ENCODE measurements around the gene PKHD1. TPM values are rescaled to one million over a fixed set of nuclear protein-coding genes. Genes with fewer than 3 reads are reported as not detected.

The PKHD1 gene
- total and polyA plus RNA-seq, 2 experiments from 2014 or later, result 0.47 to 3.3 TPM

GRCh38 chr6:51972659-51973058, 114.8 kb downstream of the PKHD1 start:
- 62% methylated on average over 3 of the region's 3 CpGs for WGBS (ENCODE audit: low lambda C conversion rate, missing lambda C conversion rate)
- Histone ChIP-seq H3K36me3 (replicated peaks; ENCODE audit: insufficient read depth, low read depth) (no peaks in the 10 kb centered on the region), H3K27ac (no peak overlapping the region), H3K9me2 (replicated peaks; ENCODE audit: insufficient read depth) (no peaks in the 10 kb centered on the region), H2AFZ (no peak overlapping the region), H3K4me2 (no peak overlapping the region), H3K4me3 (no peak overlapping the region), H3K27me3 (no peaks in the 10 kb centered on the region), H3K79me2 (no peaks in the 10 kb centered on the region), H3K4me1 (ENCODE audit: insufficient read depth) (no peaks in the 10 kb centered on the region), H3K9me3 (ENCODE audit: low read depth) (no peaks in the 10 kb centered on the region), H4K20me1 (ENCODE audit: insufficient read depth, poor library complexity, severe bottlenecking) (no peaks in the 10 kb centered on the region)
- TF ChIP-seq EZH2 (IDR thresholded peaks at IDR 0.05; ENCODE audit: borderline replicate concordance), result no peak
- no peak for TF ChIP-seq EZH2phosphoT487 (IDR thresholded peaks at IDR 0.05; ENCODE audit: low read depth, severe bottlenecking, unreplicated experiment)
- no peak for DNase-seq (ENCODE audit: low spot score)

GRCh38 chr6:51968265-51968664, 119.1 kb downstream of the PKHD1 start:
- no peak for DNase-seq (ENCODE audit: low spot score)
- H3K4me1 ChIP-seq (ENCODE audit: insufficient read depth), result no peaks in the 10 kb centered on the region
- H3K27me3 ChIP-seq, result no peaks in the 10 kb centered on the region
- no peaks in the 10 kb centered on the region for H3K79me2 ChIP-seq
- H3K4me2 ChIP-seq, result no peak overlapping the region
- no peak overlapping the region for H2AFZ ChIP-seq
- H3K4me3 ChIP-seq, result no peak overlapping the region
- H3K9me2 ChIP-seq (replicated peaks; ENCODE audit: insufficient read depth), result no peaks in the 10 kb centered on the region
- H4K20me1 ChIP-seq (ENCODE audit: insufficient read depth, poor library complexity, severe bottlenecking), result no peaks in the 10 kb centered on the region
- H3K9me3 ChIP-seq (ENCODE audit: low read depth), result no peaks in the 10 kb centered on the region
- H3K27ac ChIP-seq, result no peak overlapping the region
- H3K36me3 ChIP-seq (replicated peaks; ENCODE audit: insufficient read depth, low read depth), result no peaks in the 10 kb centered on the region
- 88% methylated on average over 2 of the region's 2 CpGs for WGBS (ENCODE audit: low lambda C conversion rate, missing lambda C conversion rate)
- TF ChIP-seq EZH2phosphoT487 (IDR thresholded peaks at IDR 0.05; ENCODE audit: low read depth, severe bottlenecking, unreplicated experiment), result no peak
- TF ChIP-seq EZH2 (IDR thresholded peaks at IDR 0.05; ENCODE audit: borderline replicate concordance), result no peak
- TF ChIP-seq CTCF (IDR thresholded peaks at IDR 0.05; ENCODE audit: poor library complexity), result no peak

- Histone ChIP-seq H3K9me3 (ENCODE audit: low read depth) (no peaks in the 10 kb centered on the region), H3K4me2 (no peak overlapping the region), H2AFZ (no peak overlapping the region), H3K79me2 (no peaks in the 10 kb centered on the region), H3K27me3 (no peaks in the 10 kb centered on the region), H3K27ac (no peak overlapping the region), H3K4me1 (ENCODE audit: insufficient read depth) (no peaks in the 10 kb centered on the region), H3K4me3 (no peak overlapping the region), H4K20me1 (ENCODE audit: insufficient read depth, poor library complexity, severe bottlenecking) (no peaks in the 10 kb centered on the region), H3K36me3 (replicated peaks; ENCODE audit: insufficient read depth, low read depth) (no peaks in the 10 kb centered on the region), H3K9me2 (replicated peaks; ENCODE audit: insufficient read depth) (no peaks in the 10 kb centered on the region)
- TF ChIP-seq EZH2phosphoT487 (IDR thresholded peaks at IDR 0.05; ENCODE audit: low read depth, severe bottlenecking, unreplicated experiment) (no peak), CTCF (IDR thresholded peaks at IDR 0.05; ENCODE audit: poor library complexity) (no peak), EZH2 (IDR thresholded peaks at IDR 0.05; ENCODE audit: borderline replicate concordance) (no peak)
- no peak for DNase-seq (ENCODE audit: low spot score)
- WGBS (ENCODE audit: low lambda C conversion rate, missing lambda C conversion rate), result 34% methylated on average over 3 of the region's 3 CpGs
These were observed 122.1 kb downstream of the PKHD1 start for GRCh38 chr6:51965222-51965801.

GRCh38 chr6:51963980-51964379, 123.4 kb downstream of the PKHD1 start:
- 67% methylated on average over 4 of the region's 4 CpGs for WGBS (ENCODE audit: low lambda C conversion rate, missing lambda C conversion rate)
- Histone ChIP-seq H3K9me2 (replicated peaks; ENCODE audit: insufficient read depth) (no peaks in the 10 kb centered on the region), H3K27ac (no peak overlapping the region), H3K27me3 (no peaks in the 10 kb centered on the region), H3K36me3 (replicated peaks; ENCODE audit: insufficient read depth, low read depth) (no peaks in the 10 kb centered on the region), H3K79me2 (no peaks in the 10 kb centered on the region), H3K4me1 (ENCODE audit: insufficient read depth) (no peaks in the 10 kb centered on the region), H2AFZ (no peak overlapping the region), H3K9me3 (ENCODE audit: low read depth) (no peaks in the 10 kb centered on the region), H4K20me1 (ENCODE audit: insufficient read depth, poor library complexity, severe bottlenecking) (no peaks in the 10 kb centered on the region), H3K4me3 (no peak overlapping the region), H3K4me2 (no peak overlapping the region)
- no peak for TF ChIP-seq EZH2phosphoT487 (IDR thresholded peaks at IDR 0.05; ENCODE audit: low read depth, severe bottlenecking, unreplicated experiment)
- no peak for TF ChIP-seq EZH2 (IDR thresholded peaks at IDR 0.05; ENCODE audit: borderline replicate concordance)
- no peak for TF ChIP-seq CTCF (IDR thresholded peaks at IDR 0.05; ENCODE audit: poor library complexity)
- peak; percentile 12 for DNase-seq (ENCODE audit: low spot score)

All from hepatocyte (in vitro differentiated cells).